Common myeloid progenitor, CD34-positive (primary cell): ENCODE data around the gene SLC8A3.

Source experiments
- CTCF ChIA-PET: fragments of 350-600 bp; sonication (Branson Sonifier 250); formaldehyde crosslinking; loops from one replicate; lab custom pipeline; 2021; ENCODE audit warnings: antibody characterized with exemption; lab: Charles Lee
- POLR2A ChIA-PET: fragments of 350-600 bp; sonication (Branson Sonifier 250); formaldehyde crosslinking; loops from one replicate; lab custom pipeline; 2021; ENCODE audit warnings: antibody characterized with exemption; lab: Charles Lee
- DNase-seq, 3 donors: peaks; one replicate each; pipeline versions ENCODE4 v3.0.0 to v3.0.0-alpha.2; 2013
- H3K27ac ChIP-seq, 2 experiments: 1 replicate in 1 of 2; 2 replicates in 1 of 2; pipeline ENCODE4 v1.7.0; 2013; ENCODE audit warnings: inconsistent platforms in 2 of 2, low read length in 2 of 2, mild to moderate bottlenecking in 2 of 2, low read depth in 1 of 2, moderate library complexity in 1 of 2; ENCODE audit not compliant: severe bottlenecking in 2 of 2, insufficient read depth in 1 of 2, poor library complexity in 1 of 2
- H3K27me3 ChIP-seq, 5 experiments: replicated peaks in 2 of 5; 1 replicate in 3 of 5; 2 replicates in 2 of 5; pipeline versions ENCODE4 v1.6.1 to v1.7.0; 2013; ENCODE audit warnings: low read length in 4 of 5, mild to moderate bottlenecking in 2 of 5, moderate library complexity in 2 of 5, inconsistent platforms in 1 of 5; ENCODE audit not compliant: insufficient read depth in 5 of 5, control insufficient read depth in 4 of 5
- H3K36me3 ChIP-seq, 4 experiments: 1 replicate in 2 of 4; 2 replicates in 2 of 4; pipeline versions ENCODE4 v1.6.1 to v1.7.0; 2013; ENCODE audit warnings: low read length in 3 of 4, control low read depth in 1 of 4, mild to moderate bottlenecking in 1 of 4; ENCODE audit not compliant: control insufficient read depth in 4 of 4, insufficient read depth in 4 of 4
- H3K4me1 ChIP-seq, 4 experiments: 1 replicate in 3 of 4; 2 replicates in 1 of 4; pipeline versions ENCODE4 v1.6.1 to v1.7.1; 2013; ENCODE audit warnings: low read length in 3 of 4, mild to moderate bottlenecking in 3 of 4, control low read depth in 1 of 4, inconsistent platforms in 1 of 4, moderate library complexity in 1 of 4; ENCODE audit not compliant: control insufficient read depth in 4 of 4, insufficient read depth in 4 of 4; ENCODE audit errors: control extremely low read depth in 1 of 4
- H3K4me3 ChIP-seq, 7 experiments: 1 replicate in 4 of 7; 2 replicates in 3 of 7; pipeline versions ENCODE4 v1.5.1 to v1.7.0; 2013; ENCODE audit warnings: mild to moderate bottlenecking in 7 of 7, low read length in 6 of 7, moderate library complexity in 6 of 7, inconsistent platforms in 2 of 7, low read depth in 2 of 7, control low read depth in 1 of 7; ENCODE audit not compliant: insufficient read depth in 4 of 7, control insufficient read depth in 1 of 7; ENCODE audit errors: extremely low read depth in 1 of 7
- H3K9me3 ChIP-seq, 5 experiments: 1 replicate in 4 of 5; 2 replicates in 1 of 5; pipeline versions ENCODE4 v1.6.1 to v1.7.1; 2013; ENCODE audit warnings: low read length in 4 of 5, mild to moderate bottlenecking in 2 of 5, inconsistent platforms in 1 of 5, low read depth in 1 of 5, moderate library complexity in 1 of 5; ENCODE audit not compliant: control insufficient read depth in 4 of 5, insufficient read depth in 2 of 5; ENCODE audit errors: control extremely low read depth in 1 of 5
- WGBS: methylation state at CpG from one replicate; pipeline ENCODE4 v1.1.5; 2013; ENCODE audit not compliant: insufficient coverage; 5-methylcytosine and 5-hydroxymethylcytosine counted together

The SLC8A3 gene

DNA sequence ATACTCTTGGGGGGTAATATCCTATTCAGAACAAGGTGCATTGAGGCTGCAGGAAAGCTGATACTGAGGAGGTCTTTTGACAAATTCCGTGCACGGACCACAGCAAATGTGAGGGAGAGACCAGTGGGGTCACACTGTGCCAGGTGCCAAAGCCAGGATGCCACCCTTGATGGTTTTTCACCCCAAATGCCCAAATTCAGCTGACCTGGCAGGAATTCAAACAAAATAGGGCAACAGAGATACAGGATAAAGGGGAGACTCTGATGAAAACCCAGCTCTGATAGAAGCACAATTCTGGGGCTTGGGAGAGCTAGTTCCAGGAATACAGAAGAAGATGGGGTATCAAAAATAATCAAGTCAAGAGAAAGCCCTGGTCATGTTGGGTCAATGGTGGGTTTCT is 55.3 kb downstream of the SLC8A3 start:
- WGBS, result 100% methylated on average over 2 of the region's 2 CpGs
- CTCF ChIA-PET, result interaction anchor here (0.9 kb wide), 1 partner anchor 19 kb away, joined by 3 read pairs; no protein-coding TSS in a partner anchor

DNA sequence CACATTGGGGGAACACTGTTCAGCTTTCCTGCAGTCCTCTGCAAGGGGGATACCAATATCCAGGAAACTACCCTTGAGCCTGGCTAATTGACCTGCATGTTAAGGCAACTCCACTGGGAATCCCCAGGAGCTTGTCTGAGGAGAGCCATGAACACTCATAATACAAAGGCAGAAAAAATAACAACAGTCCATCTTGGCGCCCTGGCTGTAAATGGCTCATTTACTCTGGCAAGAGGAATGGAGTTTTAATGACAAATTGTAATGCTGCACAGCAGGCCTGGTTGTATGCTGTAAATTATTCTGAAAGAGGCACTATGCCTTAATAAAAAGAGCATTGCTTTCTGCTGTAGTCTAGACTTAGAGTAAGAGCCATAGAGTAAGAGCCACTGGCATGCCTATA is 58.3 kb downstream of the SLC8A3 start:
- 100% methylated on average over 1 of the region's 1 CpG for WGBS

More for the DNA sequence above, 55.3 kb downstream of the SLC8A3 start:
- peaks cover 0 to 7% (median 0%) of the 10 kb centered on the region in 4 experiments for H3K36me3 ChIP-seq
- no peaks in the 10 kb centered on the region for H3K27me3 ChIP-seq
- DNase-seq, result no peak
- no peak overlapping the region for H3K4me3 ChIP-seq
- H3K9me3 ChIP-seq, result no peaks in the 10 kb centered on the region
- POLR2A ChIA-PET, result no interaction called here
- peaks cover 0 to 8% (median 5%) of the 10 kb centered on the region in 4 experiments for H3K4me1 ChIP-seq
- no peak overlapping the region for H3K27ac ChIP-seq

DNA sequence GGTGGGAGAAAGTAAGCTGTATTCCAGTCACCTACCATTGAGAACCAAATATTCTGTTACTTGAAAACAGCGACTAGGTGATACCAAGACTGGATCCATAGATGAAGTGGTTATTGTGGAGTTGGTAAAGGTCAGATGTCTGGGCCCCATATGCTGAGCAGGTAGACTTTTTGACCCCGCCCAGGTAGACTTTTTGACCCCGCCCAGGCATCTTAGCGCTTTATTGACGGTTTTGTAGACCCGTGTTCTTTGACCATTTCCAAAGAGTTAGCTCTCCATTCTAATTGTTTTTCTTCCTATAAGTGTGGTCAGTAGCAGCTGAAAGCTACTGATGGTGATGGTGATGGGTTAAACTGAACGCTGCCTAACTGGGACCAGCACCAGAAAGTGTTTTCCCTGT is 61.6 kb downstream of the SLC8A3 start:
- Histone ChIP-seq H3K4me3 (no peak overlapping the region), H3K9me3 (no peaks in the 10 kb centered on the region), H3K27ac (no peak overlapping the region), H3K4me1 (no peaks in the 10 kb centered on the region), H3K27me3 (no peaks in the 10 kb centered on the region), H3K36me3 (peaks cover 0 to 3% (median 0%) of the 10 kb centered on the region in 4 experiments)
- WGBS, result 80% methylated on average over 1 of the region's 7 CpGs
- POLR2A ChIA-PET, result interaction anchor here (1.1 kb wide), 1 partner anchor 60 kb away, joined by 3 read pairs; no protein-coding TSS in a partner anchor
- CTCF ChIA-PET, result no interaction called here
- DNase-seq, result no peak

More for the DNA sequence above, 58.3 kb downstream of the SLC8A3 start:
- CTCF ChIA-PET, result interaction anchor here (1.5 kb wide), 1 partner anchor 10 kb away, joined by 3 read pairs; no protein-coding TSS in a partner anchor
- DNase-seq, result no peak
- POLR2A ChIA-PET, result no interaction called here
- peaks cover 0 to 8% (median 5%) of the 10 kb centered on the region in 4 experiments for H3K4me1 ChIP-seq
- no peak overlapping the region for H3K4me3 ChIP-seq
- peaks cover 0 to 3% (median 0%) of the 10 kb centered on the region in 4 experiments for H3K36me3 ChIP-seq
- no peak overlapping the region for H3K27ac ChIP-seq
- H3K27me3 ChIP-seq, result no peaks in the 10 kb centered on the region
- no peaks in the 10 kb centered on the region for H3K9me3 ChIP-seq

DNA sequence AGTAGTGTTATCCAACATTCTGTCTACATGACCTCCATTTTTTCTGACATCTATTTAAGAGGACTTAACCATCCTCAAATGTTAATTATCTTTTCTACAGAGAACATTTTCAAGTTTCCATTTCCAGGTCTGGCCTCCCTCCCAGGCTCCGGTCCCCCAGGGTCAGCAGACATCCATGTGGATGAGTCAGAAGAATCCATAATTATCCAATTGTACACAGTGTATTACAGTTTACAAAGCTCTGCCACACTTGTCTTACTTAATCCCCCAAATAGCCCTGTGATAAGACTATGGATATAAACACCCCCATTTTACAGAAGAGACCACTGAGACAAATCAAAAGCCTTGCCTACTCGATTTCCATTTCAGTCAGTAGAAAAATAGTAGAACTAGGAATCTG is 65.0 kb downstream of the SLC8A3 start:
- Histone ChIP-seq H3K36me3 (no peaks in the 10 kb centered on the region), H3K9me3 (no peaks in the 10 kb centered on the region), H3K4me1 (no peaks in the 10 kb centered on the region), H3K4me3 (no peak overlapping the region), H3K27me3 (no peaks in the 10 kb centered on the region), H3K27ac (no peak overlapping the region)
- DNase-seq, result no peak
- POLR2A ChIA-PET, result interaction anchor here (0.7 kb wide), 1 partner anchor 103 kb away, joined by 4 read pairs; no protein-coding TSS in a partner anchor
- CTCF ChIA-PET, result no interaction called here
- no CpG with 5 or more reads among the region's 2 CpGs for WGBS

DNA sequence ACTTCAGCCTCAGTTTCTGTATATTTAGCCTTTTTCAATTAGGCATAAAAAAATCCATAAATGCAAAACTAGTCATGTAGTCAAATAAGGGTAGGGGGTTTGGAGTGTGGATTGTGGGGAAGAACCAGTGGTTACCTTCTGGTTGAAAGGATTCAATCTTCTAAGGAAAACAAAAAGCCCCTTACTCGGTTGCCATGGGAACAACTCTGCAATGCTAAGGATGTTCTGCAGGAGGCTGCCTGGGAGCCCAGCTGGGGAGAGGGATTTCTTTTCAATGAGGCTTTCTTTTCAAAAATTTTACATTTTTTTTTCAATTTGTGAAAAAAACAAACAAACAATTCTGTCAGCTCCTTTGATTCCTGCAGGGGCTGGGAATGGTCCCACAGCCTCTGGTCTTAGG is 67.2 kb downstream of the SLC8A3 start:
- WGBS, result 100% methylated on average over 1 of the region's 1 CpG
- Histone ChIP-seq H3K27me3 (no peaks in the 10 kb centered on the region), H3K27ac (no peak overlapping the region), H3K4me1 (peaks cover 0 to under 1% (median 0%) of the 10 kb centered on the region in 4 experiments), H3K4me3 (no peak overlapping the region), H3K9me3 (no peaks in the 10 kb centered on the region), H3K36me3 (no peaks in the 10 kb centered on the region)
- no peak for DNase-seq
- CTCF ChIA-PET, result interaction anchor here (0.6 kb wide), 1 partner anchor 583 kb away, joined by 3 read pairs; no protein-coding TSS in a partner anchor
- POLR2A ChIA-PET, result interaction anchor here (0.6 kb wide), 1 partner anchor 13 kb away, joined by 3 read pairs; no protein-coding TSS in a partner anchor

DNA sequence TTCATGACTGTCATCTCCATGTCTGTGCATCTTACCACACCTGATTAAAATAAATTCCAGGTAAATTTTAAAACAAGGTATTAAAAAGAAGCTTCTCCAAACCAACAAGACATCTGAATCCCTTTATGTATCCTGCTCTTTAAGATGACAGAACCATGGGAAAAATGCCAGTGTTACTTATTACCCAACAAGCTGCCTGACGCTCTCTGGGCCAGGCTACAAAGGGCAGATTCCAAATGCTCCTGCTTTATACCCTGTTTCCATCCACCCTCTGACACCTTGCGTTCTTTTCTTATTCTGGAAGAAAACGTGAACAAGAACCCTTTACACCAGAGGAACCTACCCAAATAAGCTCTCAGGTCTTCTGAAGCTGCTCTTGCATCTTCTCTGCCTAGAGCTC is 70.7 kb downstream of the SLC8A3 start:
- H3K36me3 ChIP-seq, result no peaks in the 10 kb centered on the region
- DNase-seq, result no peak
- H3K27me3 ChIP-seq, result no peaks in the 10 kb centered on the region
- 92% methylated on average over 3 of the region's 3 CpGs for WGBS
- no peak overlapping the region for H3K4me3 ChIP-seq
- POLR2A ChIA-PET, result no interaction called here
- H3K27ac ChIP-seq, result no peak overlapping the region
- H3K4me1 ChIP-seq, result peaks cover 0 to 3% (median 0%) of the 10 kb centered on the region in 4 experiments
- CTCF ChIA-PET, result interaction anchor here (0.7 kb wide), 1 partner anchor 19 kb away, joined by 3 read pairs; no protein-coding TSS in a partner anchor
- H3K9me3 ChIP-seq, result no peaks in the 10 kb centered on the region

DNA sequence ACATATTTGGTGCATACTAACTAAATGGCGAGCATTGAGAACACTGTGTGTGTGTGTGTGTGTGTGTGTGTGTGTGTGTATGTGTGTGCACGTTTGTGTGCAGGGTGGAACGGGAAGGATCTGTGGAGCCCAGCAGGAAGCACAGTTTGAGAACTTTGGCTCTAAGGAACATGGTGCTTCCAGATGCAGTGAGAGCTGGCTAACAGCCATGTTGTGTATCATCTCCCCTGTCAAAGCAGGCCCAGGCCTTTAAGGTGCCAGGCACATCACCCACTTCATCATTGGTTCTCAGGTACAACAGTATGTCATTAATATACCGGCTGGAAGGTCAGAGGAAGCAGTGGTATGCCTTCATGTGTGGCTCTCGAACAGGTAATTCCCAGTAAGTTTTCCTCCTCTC is 72.5 kb downstream of the SLC8A3 start:
- CTCF ChIA-PET, result no interaction called here

More for the DNA sequence above, 72.5 kb downstream of the SLC8A3 start:
- H3K4me1 ChIP-seq, result peaks cover 0 to 3% (median 0%) of the 10 kb centered on the region in 4 experiments
- H3K4me3 ChIP-seq, result no peak overlapping the region
- H3K27ac ChIP-seq, result peak overlapping the region in 1 of 2 experiments; percentile 15
- peaks cover 0 to 2% (median 0%) of the 10 kb centered on the region in 4 experiments for H3K36me3 ChIP-seq
- DNase-seq, result peak in 1 of 3 donors; percentile 24
- POLR2A ChIA-PET, result no interaction called here
- H3K27me3 ChIP-seq, result no peaks in the 10 kb centered on the region
- 43% methylated on average over 2 of the region's 5 CpGs for WGBS
- no peaks in the 10 kb centered on the region for H3K9me3 ChIP-seq
